Activated CD4-positive, alpha-beta T cell treated with anti-CD3 and anti-CD28 coated beads for 4 hours (primary cell): ENCODE data around the gene CERS5.
"Not testable (repeated sequence)": the region's sequence is repeated elsewhere in the genome, so short reads cannot be mapped to it uniquely, and the experiment has no call there.

Source experiments
- DNase-seq, 2 donors: peaks; one replicate each; pipeline ENCODE4 v3.0.0-alpha.2; 2020

Gene CERS5

GRCh38 chr12:50100561-50100960 is 66.6 kb downstream of the CERS5 start:
- no peak for DNase-seq

- DNase-seq = no peak
Measured at GRCh38 chr12:50099302-50100008, 67.7 kb downstream of the CERS5 start.

GRCh38 chr12:50097952-50098351 is 69.2 kb downstream of the CERS5 start:
- DNase-seq = no peak

GRCh38 chr12:50090391-50090790 is 76.8 kb downstream of the CERS5 start:
- no peak for DNase-seq

GRCh38 chr12:50089730-50090129 is 77.4 kb downstream of the CERS5 start:
- DNase-seq = no peak

- DNase-seq = peak; percentile 53 to 58
Measured at GRCh38 chr12:50088577-50089335, 78.4 kb downstream of the CERS5 start.

- DNase-seq = no peak
Measured at GRCh38 chr12:50087995-50088394, 79.2 kb downstream of the CERS5 start.

- DNase-seq = no peak
Measured at GRCh38 chr12:50087151-50087550, 80.0 kb downstream of the CERS5 start.

- DNase-seq = no peak
Measured at GRCh38 chr12:50086148-50086547, 81.0 kb downstream of the CERS5 start.

- no peak for DNase-seq
Measured at GRCh38 chr12:50085615-50086072, 81.5 kb downstream of the CERS5 start.

- DNase-seq = peak; percentile 82 to 85
Measured at GRCh38 chr12:50084775-50085614, 82.2 kb downstream of the CERS5 start, which contains the start of gene SMARCD1. TSS of gene SMARCD1 (plus strand) at chr12:50085342. CDS start at chr12:50085370, 28 bp downstream.

GRCh38 chr12:50084409-50084774 is 82.8 kb downstream of the CERS5 start:
- not testable (repeated sequence) for DNase-seq

- DNase-seq = no peak
Measured at GRCh38 chr12:50083301-50083700, 83.9 kb downstream of the CERS5 start.

GRCh38 chr12:50082644-50083043 is 84.5 kb downstream of the CERS5 start:
- no peak for DNase-seq

GRCh38 chr12:50081096-50081808 is 85.9 kb downstream of the CERS5 start:
- DNase-seq = no peak

- DNase-seq = no peak
Measured at GRCh38 chr12:50079771-50080170, 87.4 kb downstream of the CERS5 start.
